ENCODE data around the gene HEPN1.

Gene HEPN1

DNA sequence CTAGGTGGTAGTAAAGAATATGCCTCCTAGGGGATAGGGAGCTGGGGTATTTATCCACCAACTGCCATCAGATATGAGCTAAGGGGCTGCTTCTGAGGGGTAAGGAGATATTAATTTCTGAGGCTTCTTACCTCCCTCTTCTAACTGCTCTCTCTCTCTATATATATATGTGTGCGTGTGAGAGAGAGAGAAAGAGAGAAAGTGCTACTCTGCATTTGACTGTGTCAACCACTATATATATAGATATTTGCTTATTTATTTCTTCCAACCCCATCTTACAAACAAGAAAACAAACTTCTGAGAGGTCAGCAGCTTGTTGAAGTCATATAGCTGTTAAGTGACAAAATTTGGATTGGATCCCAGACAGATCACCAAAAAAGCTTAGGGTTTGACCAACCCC lies 22.7 kb downstream of the HEPN1 start:
- Histone ChIP-seq H3K9me3 (ENCODE audit: control insufficient read depth, insufficient read depth, low read length) (no peaks in the 10 kb centered on the region), H3K9me2 (replicated peaks; ENCODE audit: control insufficient read depth, low read length) (no peaks in the 10 kb centered on the region), H3K27me3 (ENCODE audit: control insufficient read depth, low read length) (peaks cover 19% of the 10 kb centered on the region), H3K4me2 (ENCODE audit: low read length) (no peak overlapping the region), H3K27ac (ENCODE audit: low read depth, low read length) (no peak overlapping the region), H3K4me3 (ENCODE audit: low read length) (no peak overlapping the region), H3K79me2 (ENCODE audit: control insufficient read depth, low read length) (no peaks in the 10 kb centered on the region), H3K4me1 (ENCODE audit: control insufficient read depth, low read length) (no peaks in the 10 kb centered on the region), H4K20me1 (ENCODE audit: control insufficient read depth, insufficient read depth, low read depth, low read length) (no peaks in the 10 kb centered on the region), H3F3A (ENCODE audit: control insufficient read depth, insufficient read depth) (no peaks in the 10 kb centered on the region), H3K36me3 (ENCODE audit: control insufficient read depth, low read length) (no peaks in the 10 kb centered on the region)
- TF ChIP-seq EZH2phosphoT487 (IDR thresholded peaks at IDR 0.05; ENCODE audit: borderline replicate concordance, low read length): no peak
- TF ChIP-seq, protein P1, sequence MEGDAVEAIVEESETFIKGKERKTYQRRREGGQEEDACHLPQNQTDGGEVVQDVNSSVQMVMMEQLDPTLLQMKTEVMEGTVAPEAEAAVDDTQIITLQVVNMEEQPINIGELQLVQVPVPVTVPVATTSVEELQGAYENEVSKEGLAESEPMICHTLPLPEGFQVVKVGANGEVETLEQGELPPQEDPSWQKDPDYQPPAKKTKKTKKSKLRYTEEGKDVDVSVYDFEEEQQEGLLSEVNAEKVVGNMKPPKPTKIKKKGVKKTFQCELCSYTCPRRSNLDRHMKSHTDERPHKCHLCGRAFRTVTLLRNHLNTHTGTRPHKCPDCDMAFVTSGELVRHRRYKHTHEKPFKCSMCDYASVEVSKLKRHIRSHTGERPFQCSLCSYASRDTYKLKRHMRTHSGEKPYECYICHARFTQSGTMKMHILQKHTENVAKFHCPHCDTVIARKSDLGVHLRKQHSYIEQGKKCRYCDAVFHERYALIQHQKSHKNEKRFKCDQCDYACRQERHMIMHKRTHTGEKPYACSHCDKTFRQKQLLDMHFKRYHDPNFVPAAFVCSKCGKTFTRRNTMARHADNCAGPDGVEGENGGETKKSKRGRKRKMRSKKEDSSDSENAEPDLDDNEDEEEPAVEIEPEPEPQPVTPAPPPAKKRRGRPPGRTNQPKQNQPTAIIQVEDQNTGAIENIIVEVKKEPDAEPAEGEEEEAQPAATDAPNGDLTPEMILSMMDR (IDR thresholded peaks at IDR 0.05; ENCODE audit: low read depth, low read length, poor library complexity, severe bottlenecking): no peak

DNA sequence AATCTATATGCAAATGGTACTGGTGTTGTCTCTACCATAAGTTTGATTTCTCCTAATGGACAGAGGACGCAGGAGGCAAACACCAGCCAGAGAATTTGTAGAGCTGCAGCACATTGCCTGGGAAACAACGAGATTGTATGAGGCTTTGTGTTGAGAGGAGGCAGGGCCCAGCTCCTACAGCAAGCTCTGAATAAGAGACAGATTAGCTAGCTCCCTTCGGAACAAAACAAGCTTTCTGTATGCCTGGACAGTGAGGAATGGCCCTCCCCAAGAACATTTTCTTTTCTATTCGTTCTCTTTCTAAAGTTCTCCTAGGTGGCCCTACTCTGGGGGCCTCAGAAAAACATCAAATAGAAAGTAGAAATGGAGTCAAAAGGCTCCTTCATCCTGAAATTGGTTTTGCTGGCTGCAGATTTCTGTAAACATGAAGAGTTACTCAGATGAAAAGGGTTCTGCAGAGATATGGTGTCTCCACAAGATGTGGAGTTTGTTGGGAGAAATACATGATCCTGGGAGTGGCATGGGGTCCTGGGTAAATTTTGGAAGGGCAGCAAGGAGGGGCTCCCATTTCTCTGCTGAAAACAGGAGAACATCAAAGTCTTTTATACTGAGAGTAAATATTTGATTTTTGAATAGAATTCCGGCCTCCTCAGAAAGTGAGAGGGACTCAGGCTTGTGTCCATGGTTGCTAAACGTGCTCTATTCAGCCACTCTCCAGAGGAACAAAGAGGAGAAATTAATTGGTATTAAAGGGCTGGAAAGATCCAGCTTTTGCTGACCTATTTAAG lies 23.6 kb downstream of the HEPN1 start:
- Histone ChIP-seq H3K9me2 (replicated peaks; ENCODE audit: control insufficient read depth, low read length) (no peaks in the 10 kb centered on the region), H3K4me1 (ENCODE audit: control insufficient read depth, low read length) (no peaks in the 10 kb centered on the region), H3K27ac (ENCODE audit: low read depth, low read length) (no peak overlapping the region), H3K4me2 (ENCODE audit: low read length) (no peak overlapping the region), H3K27me3 (ENCODE audit: control insufficient read depth, low read length) (peaks cover 11% of the 10 kb centered on the region), H3K4me3 (ENCODE audit: low read length) (no peak overlapping the region), H3K9me3 (ENCODE audit: control insufficient read depth, insufficient read depth, low read length) (no peaks in the 10 kb centered on the region), H3F3A (ENCODE audit: control insufficient read depth, insufficient read depth) (no peaks in the 10 kb centered on the region), H4K20me1 (ENCODE audit: control insufficient read depth, insufficient read depth, low read depth, low read length) (no peaks in the 10 kb centered on the region), H3K79me2 (ENCODE audit: control insufficient read depth, low read length) (no peaks in the 10 kb centered on the region), H3K36me3 (ENCODE audit: control insufficient read depth, low read length) (no peaks in the 10 kb centered on the region)
- no peak for TF ChIP-seq EZH2phosphoT487 (IDR thresholded peaks at IDR 0.05; ENCODE audit: borderline replicate concordance, low read length)
- TF ChIP-seq, protein P1 (IDR thresholded peaks at IDR 0.05; ENCODE audit: low read depth, low read length, poor library complexity, severe bottlenecking): no peak

DNA sequence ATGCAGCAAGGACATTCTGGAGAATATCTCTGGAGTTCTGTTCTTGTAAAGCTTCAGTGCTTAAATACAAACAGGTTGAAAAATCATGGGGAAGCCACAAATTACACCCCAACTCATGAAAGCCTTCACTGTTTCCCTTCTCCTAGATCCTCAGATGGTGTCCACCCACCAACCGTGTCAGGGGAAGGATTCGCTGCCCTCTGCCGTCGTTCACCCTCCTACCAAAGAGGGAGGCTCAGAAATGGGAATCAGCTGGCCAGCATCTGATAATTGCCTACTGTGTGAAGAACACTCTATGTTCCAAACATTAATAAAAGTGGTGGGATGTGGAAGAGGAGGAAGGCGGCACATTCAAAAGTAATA lies 24.2 kb downstream of the HEPN1 start:
- Histone ChIP-seq H4K20me1 (ENCODE audit: control insufficient read depth, insufficient read depth, low read depth, low read length) (no peaks in the 10 kb centered on the region), H3K9me2 (replicated peaks; ENCODE audit: control insufficient read depth, low read length) (no peaks in the 10 kb centered on the region), H3K9me3 (ENCODE audit: control insufficient read depth, insufficient read depth, low read length) (no peaks in the 10 kb centered on the region), H3F3A (ENCODE audit: control insufficient read depth, insufficient read depth) (no peaks in the 10 kb centered on the region), H3K27ac (ENCODE audit: low read depth, low read length) (no peak overlapping the region), H3K4me3 (ENCODE audit: low read length) (no peak overlapping the region), H3K27me3 (ENCODE audit: control insufficient read depth, low read length) (peaks cover 5% of the 10 kb centered on the region), H3K4me2 (ENCODE audit: low read length) (no peak overlapping the region), H3K36me3 (ENCODE audit: control insufficient read depth, low read length) (no peaks in the 10 kb centered on the region), H3K4me1 (ENCODE audit: control insufficient read depth, low read length) (no peaks in the 10 kb centered on the region), H3K79me2 (ENCODE audit: control insufficient read depth, low read length) (no peaks in the 10 kb centered on the region)
- TF ChIP-seq, protein P1 (IDR thresholded peaks at IDR 0.05; ENCODE audit: low read depth, low read length, poor library complexity, severe bottlenecking): no peak
- no peak for TF ChIP-seq EZH2phosphoT487 (IDR thresholded peaks at IDR 0.05; ENCODE audit: borderline replicate concordance, low read length)

All from DOHH2 (cell line).